ENCODE results near the gene CLEC9A.

DNA sequence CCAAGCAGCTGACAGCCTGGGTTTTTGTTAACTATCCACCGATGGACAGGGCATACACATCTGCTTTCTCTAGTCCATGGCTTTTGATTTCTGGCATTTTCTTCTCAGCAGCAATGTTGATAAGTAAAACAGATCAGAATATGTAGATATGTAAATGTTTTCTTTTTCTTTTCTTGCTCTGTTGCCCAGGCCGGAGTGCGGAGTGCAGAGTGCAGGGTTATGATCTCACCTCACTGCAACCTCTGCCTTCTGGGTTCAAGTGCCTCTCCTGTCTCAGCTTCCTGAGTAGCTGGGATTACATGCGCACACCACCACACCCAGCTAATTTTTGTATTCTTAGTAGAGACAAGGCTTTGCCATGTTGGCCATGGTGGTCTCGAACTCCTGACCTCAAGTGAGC, 27.9 kb downstream of the CLEC9A start:
- TF ChIP-seq, protein P1, sequence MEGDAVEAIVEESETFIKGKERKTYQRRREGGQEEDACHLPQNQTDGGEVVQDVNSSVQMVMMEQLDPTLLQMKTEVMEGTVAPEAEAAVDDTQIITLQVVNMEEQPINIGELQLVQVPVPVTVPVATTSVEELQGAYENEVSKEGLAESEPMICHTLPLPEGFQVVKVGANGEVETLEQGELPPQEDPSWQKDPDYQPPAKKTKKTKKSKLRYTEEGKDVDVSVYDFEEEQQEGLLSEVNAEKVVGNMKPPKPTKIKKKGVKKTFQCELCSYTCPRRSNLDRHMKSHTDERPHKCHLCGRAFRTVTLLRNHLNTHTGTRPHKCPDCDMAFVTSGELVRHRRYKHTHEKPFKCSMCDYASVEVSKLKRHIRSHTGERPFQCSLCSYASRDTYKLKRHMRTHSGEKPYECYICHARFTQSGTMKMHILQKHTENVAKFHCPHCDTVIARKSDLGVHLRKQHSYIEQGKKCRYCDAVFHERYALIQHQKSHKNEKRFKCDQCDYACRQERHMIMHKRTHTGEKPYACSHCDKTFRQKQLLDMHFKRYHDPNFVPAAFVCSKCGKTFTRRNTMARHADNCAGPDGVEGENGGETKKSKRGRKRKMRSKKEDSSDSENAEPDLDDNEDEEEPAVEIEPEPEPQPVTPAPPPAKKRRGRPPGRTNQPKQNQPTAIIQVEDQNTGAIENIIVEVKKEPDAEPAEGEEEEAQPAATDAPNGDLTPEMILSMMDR (IDR thresholded peaks at IDR 0.05 in 8 of 11, conservative IDR thresholded peaks at IDR 0.05 in 3 of 11) = no peak
- TF ChIP-seq POLR2AphosphoS5 (IDR thresholded peaks at IDR 0.05) (peak in 1 of 3 donors; percentile 44), POLR2A (IDR thresholded peaks at IDR 0.05) (no peak)
